GM12875 (cell line): Measurements from ENCODE around the gene CADM2.

Experiments
- H3K4me3 ChIP-seq: one replicate; pipeline ENCODE4 v1.5.1; 2011; ENCODE audit warnings: low read depth, low read length, control low read depth
- CTCF ChIP-seq: IDR thresholded peaks from 2 replicates; pipeline ENCODE4 v1.5.1; 2011; ENCODE audit warnings: low read depth, mild to moderate bottlenecking, control low read depth, inconsistent platforms, low read length, moderate library complexity, borderline replicate concordance; ENCODE audit not compliant: insufficient read depth

The CADM2 gene

GRCh38 chr3:85258326-85258725 is 299.5 kb downstream of the CADM2 start:
- no peak for TF ChIP-seq CTCF
- H3K4me3 ChIP-seq: no peak overlapping the region

GRCh38 chr3:85258819-85259218 is 300.0 kb downstream of the CADM2 start:
- no peak overlapping the region for H3K4me3 ChIP-seq
- no peak for TF ChIP-seq CTCF

- TF ChIP-seq CTCF: no peak
- H3K4me3 ChIP-seq: no peak overlapping the region
Measured at GRCh38 chr3:85259748-85260147, 301.0 kb downstream of the CADM2 start.

- no peak for TF ChIP-seq CTCF
- no peak overlapping the region for H3K4me3 ChIP-seq
Measured at GRCh38 chr3:85264381-85264780, 305.6 kb downstream of the CADM2 start.

GRCh38 chr3:85270488-85270887 is 311.7 kb downstream of the CADM2 start:
- H3K4me3 ChIP-seq: no peak overlapping the region
- no peak for TF ChIP-seq CTCF

- H3K4me3 ChIP-seq: no peak overlapping the region
- no peak for TF ChIP-seq CTCF
Measured at GRCh38 chr3:85271911-85272310, 313.1 kb downstream of the CADM2 start.

GRCh38 chr3:85288257-85288656 is 329.5 kb downstream of the CADM2 start:
- H3K4me3 ChIP-seq: no peak overlapping the region
- no peak for TF ChIP-seq CTCF
